H1 (cell line): ENCODE results near the gene UGT2B11. TPM values are rescaled to one million over a fixed set of nuclear protein-coding genes. Genes with fewer than 3 reads are reported as not detected.
"Not testable (repeated sequence)": the region's sequence is repeated elsewhere in the genome, so short reads cannot be mapped to it uniquely, and the experiment has no call there.

Experiments
- CTCF ChIA-PET: fragments of 300-600 bp; sonication (Branson Sonifier 250); formaldehyde crosslinking; loops from one replicate; lab custom pipeline; 2021; ENCODE audit not compliant: partially characterized antibody; lab: Charles Lee
- POLR2A ChIA-PET: fragments of 300-600 bp; sonication (Branson Sonifier 250); formaldehyde crosslinking; loops from one replicate; lab custom pipeline; 2021; ENCODE audit warnings: inconsistent platforms; ENCODE audit not compliant: partially characterized antibody; lab: Charles Lee
- DNase-seq, 2 experiments: peaks; one replicate each; pipeline versions ENCODE4 v3.0.0 to v3.0.0-alpha.2; 2010 to 2022; ENCODE audit warnings: low spot score in 2 of 2, low read depth in 1 of 2, mixed read lengths in 1 of 2
- FAIRE-seq: peaks from 2 replicates; lab custom pipeline; 2011; peaks lifted over from hg19 to GRCh38; lab: Jason Lieb, UNC
- H2AFZ ChIP-seq: 2 replicates; pipeline ENCODE4 v1.8.1; 2012; ENCODE audit warnings: low read length, inconsistent platforms
- H2AK5ac ChIP-seq: 2 replicates; pipeline ENCODE4 v1.6.1; 2013; ENCODE audit warnings: low read depth, low read length
- H2BK120ac ChIP-seq: replicated peaks from 2 replicates; pipeline ENCODE3; 2013; ENCODE audit warnings: low read depth, low read length, inconsistent platforms
- H2BK12ac ChIP-seq: 2 replicates; pipeline ENCODE4 v1.6.1; 2013; ENCODE audit warnings: low read depth, low read length
- H2BK15ac ChIP-seq: 2 replicates; pipeline ENCODE4 v1.6.1; 2013; ENCODE audit warnings: low read length
- H2BK20ac ChIP-seq: 2 replicates; pipeline ENCODE4 v1.6.1; 2013; ENCODE audit warnings: low read length
- H2BK5ac ChIP-seq: 2 replicates; pipeline ENCODE4 v1.6.1; 2013; ENCODE audit warnings: low read depth, low read length
- H3K14ac ChIP-seq: 2 replicates; pipeline ENCODE4 v1.6.1; 2013; ENCODE audit warnings: inconsistent platforms; ENCODE audit not compliant: insufficient read length
- H3K18ac ChIP-seq: 2 replicates; pipeline ENCODE4 v1.6.1; 2013; ENCODE audit warnings: low read length; ENCODE audit errors: extremely low read depth
- H3K23ac ChIP-seq: 2 replicates; pipeline ENCODE4 v1.6.1; 2013; ENCODE audit warnings: inconsistent platforms; ENCODE audit not compliant: insufficient read length
- H3K23me2 ChIP-seq: 2 replicates; pipeline ENCODE4 v1.6.1; 2013; ENCODE audit warnings: low read depth, low read length
- H3K27ac ChIP-seq: 2 replicates; pipeline ENCODE4 v1.6.1; 2011; ENCODE audit warnings: low read depth, low read length, inconsistent platforms
- H3K27me3 ChIP-seq, 4 experiments: replicated peaks in 1 of 4; 1 replicate in 1 of 4; 2 replicates in 3 of 4; pipeline versions ENCODE4 v1.6.1 to v1.8.1; 2011 to 2013; ENCODE audit warnings: low read length in 3 of 4, mild to moderate bottlenecking in 3 of 4, inconsistent platforms in 2 of 4, mixed read lengths in 2 of 4, moderate library complexity in 1 of 4; ENCODE audit not compliant: control insufficient read depth in 3 of 4, insufficient read depth in 3 of 4; ENCODE audit errors: extremely low read depth in 1 of 4
- H3K36me3 ChIP-seq, 4 experiments: 2 replicates each; pipeline versions ENCODE4 v1.6.1 to v1.8.1; 2011 to 2013; ENCODE audit warnings: mild to moderate bottlenecking in 4 of 4, low read length in 3 of 4, moderate library complexity in 2 of 4, control low read depth in 1 of 4, inconsistent platforms in 1 of 4; ENCODE audit not compliant: insufficient read depth in 4 of 4, control insufficient read depth in 2 of 4
- H3K4ac ChIP-seq: replicated peaks from 2 replicates; pipeline ENCODE3; 2013; ENCODE audit warnings: low read length, low read depth, mixed read lengths, inconsistent platforms; ENCODE audit not compliant: insufficient read length
- H3K4me1 ChIP-seq, 4 experiments: replicated peaks in 1 of 4; 1 replicate in 1 of 4; 2 replicates in 3 of 4; pipeline versions ENCODE4 v1.6.1 to v1.8.1; 2011 to 2013; ENCODE audit warnings: low read length in 3 of 4, inconsistent platforms in 2 of 4, mixed read lengths in 1 of 4; ENCODE audit not compliant: insufficient read depth in 4 of 4, control insufficient read depth in 3 of 4
- H3K4me2 ChIP-seq, 2 experiments: 2 replicates each; pipeline versions ENCODE4 v1.6.1 to v1.8.1; 2011 to 2013; ENCODE audit warnings: low read depth in 2 of 2, low read length in 2 of 2, control low read depth in 1 of 2, inconsistent platforms in 1 of 2, mild to moderate bottlenecking in 1 of 2; ENCODE audit not compliant: insufficient read depth in 1 of 2
- H3K4me3 ChIP-seq, 4 experiments: fragments of 200-600, 300-600 bp in 1 of 4; sonication (generic), shearing (Covaris generic), sonication (Bioruptor Twin) in 1 of 4; 2 replicates each; pipeline versions ENCODE4 v1.5.1 to v1.8.1; 2011 to 2016; ENCODE audit warnings: low read length in 4 of 4, low read depth in 3 of 4, control low read depth in 2 of 4, inconsistent platforms in 2 of 4, mild to moderate bottlenecking in 2 of 4, mixed read lengths in 1 of 4, moderate library complexity in 1 of 4; ENCODE audit not compliant: insufficient read depth in 2 of 4; ENCODE audit errors: extremely low read depth in 1 of 4
- H3K56ac ChIP-seq: replicated peaks from 2 replicates; pipeline ENCODE3; 2013; ENCODE audit warnings: low read depth, mild to moderate bottlenecking, mixed read lengths, low read length, inconsistent platforms; ENCODE audit not compliant: insufficient read length
- H3K79me1 ChIP-seq: 2 replicates; pipeline ENCODE4 v1.6.1; 2013; ENCODE audit warnings: low read depth, low read length, control low read depth
- H3K79me2 ChIP-seq, 2 experiments: 2 replicates each; pipeline versions ENCODE4 v1.6.1 to v1.8.1; 2012 to 2013; ENCODE audit warnings: low read length in 2 of 2, mild to moderate bottlenecking in 2 of 2, inconsistent platforms in 1 of 2; ENCODE audit not compliant: insufficient read depth in 2 of 2, control insufficient read depth in 1 of 2
- H3K9ac ChIP-seq, 4 experiments: replicated peaks in 1 of 4; 1 replicate in 1 of 4; 2 replicates in 3 of 4; pipeline versions ENCODE4 v1.6.1 to v1.8.1; 2011 to 2013; ENCODE audit warnings: low read depth in 3 of 4, low read length in 3 of 4, control low read depth in 2 of 4, mild to moderate bottlenecking in 2 of 4, moderate library complexity in 2 of 4, inconsistent platforms in 1 of 4; ENCODE audit errors: extremely low read depth in 1 of 4
- H3K9me3 ChIP-seq, 2 experiments: 2 replicates each; pipeline versions ENCODE4 v1.6.1 to v1.8.1; 2012 to 2013; ENCODE audit warnings: mild to moderate bottlenecking in 2 of 2, moderate library complexity in 2 of 2, control low read depth in 1 of 2, inconsistent platforms in 1 of 2, low read depth in 1 of 2, low read length in 1 of 2, mixed read lengths in 1 of 2; ENCODE audit not compliant: insufficient read depth in 2 of 2
- H4K20me1 ChIP-seq, 2 experiments: replicated peaks in 1 of 2; 2 replicates each; pipeline versions ENCODE3 to v1.8.1; 2011 to 2013; ENCODE audit warnings: inconsistent platforms in 2 of 2, low read length in 2 of 2, mild to moderate bottlenecking in 1 of 2; ENCODE audit not compliant: insufficient read depth in 2 of 2, control insufficient read depth in 1 of 2
- H4K5ac ChIP-seq: 2 replicates; pipeline ENCODE4 v1.6.1; 2013; ENCODE audit warnings: low read length, low read depth, mixed read lengths, inconsistent platforms; ENCODE audit not compliant: insufficient read length
- H4K8ac ChIP-seq: 2 replicates; pipeline ENCODE4 v1.8.0; 2013; ENCODE audit warnings: mild to moderate bottlenecking, moderate library complexity, low read length, inconsistent platforms; ENCODE audit not compliant: insufficient read depth; ENCODE audit errors: extremely low read depth
- H4K91ac ChIP-seq: replicated peaks from 2 replicates; pipeline ENCODE3; 2013; ENCODE audit warnings: low read length, mixed read lengths, inconsistent platforms; ENCODE audit not compliant: insufficient read length
- WGBS, 2 experiments: shearing (Covaris generic) in 1 of 2; methylation state at CpG; one replicate each; pipeline versions ENCODE4 v1.1.6 to v1.1.7; 2013 to 2015; ENCODE audit warnings: low lambda C conversion rate in 2 of 2, mixed read lengths in 2 of 2, inconsistent platforms in 1 of 2, low coverage in 1 of 2, missing lambda C conversion rate in 1 of 2; ENCODE audit not compliant: insufficient replicate concordance in 2 of 2, insufficient coverage in 1 of 2, insufficient read length in 1 of 2; ENCODE audit errors: extremely low coverage in 1 of 2, missing lambda C conversion rate in 1 of 2; 5-methylcytosine and 5-hydroxymethylcytosine counted together
- polyA plus RNA-seq, 7 experiments: library from polyadenylated mRNA; depleted of rRNA in 3 of 7; stranded (reverse) in 5 of 7; unstranded in 2 of 7; fragments of >200 nt in 5 of 7; fragments of 200-250 nt in 2 of 7; gene quantifications; 1 replicate in 5 of 7; 2 replicates in 1 of 7; 4 replicates in 1 of 7; pipeline versions ENCODE4 v1.2.1 to v1.2.3, GENCODE V29; 2011 to 2013; ENCODE audit warnings: missing spikeins in 2 of 7, mixed read lengths in 2 of 7
- total RNA-seq: library from RNA; stranded (reverse); fragmentation: NEBNext Ultra II Directional; extraction: Animal tissue kit (Norgen Biotek cat#: 25700); gene quantifications from 2 replicates; pipeline ENCODE4 v1.2.1, GENCODE V29; 2021

Gene UGT2B11
- total and polyA plus RNA-seq, 2 of the 8 experiments (the other 6 are each of a cell fraction or from before 2014, with no cell fraction given), result not detected

- H4K8ac ChIP-seq, POLR2A ChIA-PET, H2AFZ ChIP-seq, H3K56ac ChIP-seq, H4K5ac ChIP-seq, H3K18ac ChIP-seq, H2BK120ac ChIP-seq, H3K23ac ChIP-seq, H3K23me2 ChIP-seq, H3K14ac ChIP-seq, H3K4me1 ChIP-seq, H4K20me1 ChIP-seq, H3K9me3 ChIP-seq, H3K79me1 ChIP-seq, FAIRE-seq, H2BK15ac ChIP-seq, CTCF ChIA-PET, H3K79me2 ChIP-seq, H3K27ac ChIP-seq, H2AK5ac ChIP-seq, H3K4ac ChIP-seq, DNase-seq, H3K4me2 ChIP-seq, H2BK5ac ChIP-seq, H4K91ac ChIP-seq, H2BK12ac ChIP-seq, H3K27me3 ChIP-seq, H3K4me3 ChIP-seq, H3K36me3 ChIP-seq, H3K9ac ChIP-seq, H2BK20ac ChIP-seq: not testable (repeated sequence)
- WGBS, 2 experiments, result 88% methylated on average over 2 of the region's 2 CpGs; no CpG with 5 or more reads in 1 of the 2 experiments
Measured at GRCh38 chr4:69218491-69218890, 3.9 kb upstream of the UGT2B11 start.
